GM12892 (cell line): ENCODE results near the gene TWF2.

Source experiments
- DNase-seq: peaks from one replicate; pipeline ENCODE4 v3.0.0; 2011; ENCODE audit not compliant: insufficient read length
- FAIRE-seq: peaks from 2 replicates; lab custom pipeline; 2011; peaks lifted over from hg19 to GRCh38; lab: Jason Lieb, UNC
- POLR2A ChIP-seq: IDR thresholded peaks from 2 replicates; pipeline ENCODE4 v1.6.1; 2011; ENCODE audit warnings: low read depth, low read length, control low read depth
- POLR2AphosphoS5 ChIP-seq: IDR thresholded peaks from 2 replicates; pipeline ENCODE4 v1.6.1; 2011; ENCODE audit warnings: low read depth, low read length, control low read depth
- TAF1 ChIP-seq: IDR thresholded peaks from 2 replicates; pipeline ENCODE4 v1.6.1; 2011; ENCODE audit warnings: low read depth, mild to moderate bottlenecking, control low read depth, low read length, borderline replicate concordance

The TWF2 gene

GRCh38 chr3:52234516-52235447 is 4.2 kb downstream of the TWF2 start:
- FAIRE-seq: no peak
- no peak for DNase-seq
- TF ChIP-seq POLR2AphosphoS5 (no peak), TAF1 (no peak), POLR2A (no peak)

GRCh38 chr3:52233968-52234367 is 5.0 kb downstream of the TWF2 start:
- TF ChIP-seq POLR2A: no peak
- no peak for TF ChIP-seq POLR2AphosphoS5
- no peak for TF ChIP-seq TAF1
- no peak for DNase-seq
- no peak for FAIRE-seq

GRCh38 chr3:52233108-52233591 is 5.8 kb downstream of the TWF2 start:
- DNase-seq (no peak), FAIRE-seq (no peak)
- TF ChIP-seq POLR2AphosphoS5: no peak

- FAIRE-seq: no peak
- DNase-seq: no peak
- no peak for TF ChIP-seq POLR2A
- no peak for TF ChIP-seq POLR2AphosphoS5
- TF ChIP-seq TAF1: no peak
These were observed 6.5 kb downstream of the TWF2 start for GRCh38 chr3:52232279-52233107.

GRCh38 chr3:52231502-52232278 is 7.3 kb downstream of the TWF2 start:
- no peak for TF ChIP-seq POLR2A
- TF ChIP-seq POLR2AphosphoS5: 0 out of 2 replicates have a peak, but pooled peaks have one; percentile 18
- no peak for TF ChIP-seq TAF1
- no peak for FAIRE-seq
- peak; percentile 82 for DNase-seq

- TF ChIP-seq TAF1 (no peak), POLR2AphosphoS5 (no peak), POLR2A (no peak)
- FAIRE-seq (no peak), DNase-seq (no peak)
These were observed 8.0 kb downstream of the TWF2 start for GRCh38 chr3:52230889-52231499.

- TF ChIP-seq POLR2AphosphoS5 (no peak), POLR2A (no peak), TAF1 (no peak)
- FAIRE-seq: no peak
These were observed 8.5 kb downstream of the TWF2 start for GRCh38 chr3:52230461-52230860.

GRCh38 chr3:52229656-52230055 is 9.3 kb downstream of the TWF2 start:
- DNase-seq: no peak
- no peak for TF ChIP-seq POLR2A
- no peak for TF ChIP-seq TAF1
- TF ChIP-seq POLR2AphosphoS5: no peak
- FAIRE-seq: no peak

More at GRCh38 chr3:52230461-52230860, 8.5 kb downstream of the TWF2 start:
- DNase-seq: no peak

GRCh38 chr3:52228751-52229291 is 10.1 kb downstream of the TWF2 start:
- DNase-seq (no peak), FAIRE-seq (no peak)
- no peak for TF ChIP-seq POLR2A
- TF ChIP-seq TAF1: no peak
- TF ChIP-seq POLR2AphosphoS5: no peak

- FAIRE-seq: no peak
- no peak for DNase-seq
- TF ChIP-seq POLR2AphosphoS5 (no peak), POLR2A (no peak), TAF1 (no peak)
These were observed 10.7 kb downstream of the TWF2 start for GRCh38 chr3:52228266-52228665.

- no peak for DNase-seq
- FAIRE-seq: no peak
- no peak for TF ChIP-seq TAF1
These were observed 11.2 kb downstream of the TWF2 start for GRCh38 chr3:52227766-52228165.
